ENCODE results near the gene KDELR1.

DNA sequence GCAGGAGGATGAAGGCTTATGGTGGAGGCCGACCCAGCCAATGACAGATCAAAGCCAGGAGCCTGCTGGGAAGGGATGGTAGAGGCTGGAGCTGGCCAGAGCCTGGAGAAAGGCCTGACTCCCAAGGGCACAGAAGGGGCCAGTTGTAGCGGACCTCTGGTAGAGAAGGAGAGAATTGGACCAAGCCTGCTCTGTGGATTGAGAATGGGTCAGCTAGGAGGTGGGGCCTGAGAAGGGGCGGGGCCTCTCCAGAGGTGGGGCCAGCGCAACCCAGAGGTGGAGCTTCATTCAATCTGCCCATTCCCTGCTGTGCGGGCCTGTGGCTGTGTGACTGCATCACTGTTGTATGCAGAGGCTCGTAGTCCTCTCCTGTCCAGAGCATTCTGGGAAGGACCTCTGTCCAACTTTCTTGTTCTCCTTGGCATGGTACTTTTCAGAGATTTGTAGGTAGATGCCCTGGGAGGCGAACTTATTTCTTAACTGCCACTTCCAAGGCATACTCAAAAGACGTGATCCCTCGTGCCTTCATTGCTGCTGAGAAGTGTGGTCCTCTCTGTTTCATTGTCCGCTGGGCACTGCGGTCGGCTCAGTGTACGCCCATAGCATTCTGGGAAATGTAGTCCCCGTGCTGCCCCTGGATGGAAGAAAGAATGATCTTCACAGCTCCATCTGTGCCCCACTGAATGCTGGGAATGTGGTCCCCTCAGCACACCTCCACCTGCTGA is 8.8 kb upstream of the KDELR1 start:
- TF ChIP-seq YY1 (IDR thresholded peaks at IDR 0.05; ENCODE audit: insufficient read depth, insufficient read length) (no peak), ZNF274 (IDR thresholded peaks at IDR 0.05; ENCODE audit: low read depth, low read length) (no peak)
